ENCODE data around the gene MTMR12.

DNA sequence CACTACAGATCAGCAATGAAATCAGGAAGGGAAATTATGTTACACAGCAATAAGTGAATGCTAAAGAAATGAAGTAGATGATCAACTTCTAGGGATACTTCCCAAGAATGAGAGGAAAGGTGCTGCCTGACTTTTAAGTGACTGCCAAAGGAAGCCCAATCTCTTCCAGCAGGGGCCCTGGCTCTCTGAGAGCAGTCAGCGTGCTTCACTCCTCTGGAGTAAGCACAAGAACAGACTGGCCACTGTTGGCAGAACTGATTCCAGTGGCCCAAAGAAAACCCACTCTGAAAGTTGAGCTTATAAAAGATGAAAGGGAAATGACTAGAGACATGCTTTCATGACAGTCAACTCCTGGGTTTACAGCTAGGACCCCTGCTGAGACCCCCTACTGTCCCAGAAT lies 41.8 kb downstream of the MTMR12 start:
- TF ChIP-seq CTCF (IDR thresholded peaks at IDR 0.05; ENCODE audit: borderline replicate concordance, extremely low read depth, low read length, poor library complexity, severe bottlenecking) (no peak), EZH2 (IDR thresholded peaks at IDR 0.05; ENCODE audit: borderline replicate concordance, low read depth, low read length, severe bottlenecking) (no peak)
